GM18873 (cell line): ENCODE measurements around the gene FAM171A1.
"Not testable (repeated sequence)": the region's sequence is repeated elsewhere in the genome, so short reads cannot be mapped to it uniquely, and the experiment has no call there.

Source experiments
- ATAC-seq: cut with Tn5 transposase; IDR thresholded peaks from one replicate; pipeline ENCODE4 v1.9.1; 2021; ENCODE audit warnings: mild to moderate bottlenecking, moderate library complexity, moderate number of reproducible peaks; ENCODE audit not compliant: unreplicated experiment, low FRiP score

The FAM171A1 gene

DNA sequence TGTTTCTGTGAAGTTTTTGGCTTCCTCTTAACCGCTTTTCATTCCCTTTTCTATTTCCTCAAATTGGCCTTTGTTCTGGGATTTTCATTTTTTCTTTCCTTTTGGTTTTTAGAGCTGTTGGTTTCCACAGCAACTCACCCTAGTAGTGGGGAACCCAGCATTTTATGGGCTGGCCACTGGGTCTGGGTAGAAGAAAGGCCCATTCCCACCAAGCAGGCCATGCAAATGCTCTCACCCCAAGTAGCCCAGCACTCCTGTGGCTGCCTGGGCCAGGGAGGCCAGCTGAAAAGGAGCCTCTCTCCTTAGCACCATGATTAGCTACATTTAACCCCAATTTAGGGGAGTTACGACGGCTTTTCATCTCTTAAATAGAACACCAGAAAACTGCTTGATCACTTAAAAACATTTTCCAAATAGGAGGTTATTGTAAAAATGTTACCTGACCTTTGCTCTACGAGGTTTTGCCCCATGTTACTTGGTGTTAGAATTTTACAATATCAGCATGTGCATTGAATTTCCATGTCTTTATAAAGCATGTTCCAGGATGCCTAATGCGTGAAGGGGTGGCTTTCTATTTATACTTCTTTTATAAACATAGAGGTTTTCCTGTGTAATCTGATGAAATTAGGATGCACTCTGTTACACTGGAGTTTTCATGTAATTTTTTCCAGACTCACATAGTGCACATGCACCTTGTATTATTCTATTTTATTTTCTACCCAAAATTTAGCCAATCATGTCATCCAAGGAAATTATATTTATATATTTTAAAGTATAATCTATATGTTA is 75.4 kb downstream of the FAM171A1 start:
- ATAC-seq: no peak

- no peak for ATAC-seq
These were observed 76.9 kb downstream of the FAM171A1 start for GRCh38 chr10:15293862-15294842.

- ATAC-seq: no peak
These were observed 80.4 kb downstream of the FAM171A1 start for GRCh38 chr10:15290671-15291070.

DNA sequence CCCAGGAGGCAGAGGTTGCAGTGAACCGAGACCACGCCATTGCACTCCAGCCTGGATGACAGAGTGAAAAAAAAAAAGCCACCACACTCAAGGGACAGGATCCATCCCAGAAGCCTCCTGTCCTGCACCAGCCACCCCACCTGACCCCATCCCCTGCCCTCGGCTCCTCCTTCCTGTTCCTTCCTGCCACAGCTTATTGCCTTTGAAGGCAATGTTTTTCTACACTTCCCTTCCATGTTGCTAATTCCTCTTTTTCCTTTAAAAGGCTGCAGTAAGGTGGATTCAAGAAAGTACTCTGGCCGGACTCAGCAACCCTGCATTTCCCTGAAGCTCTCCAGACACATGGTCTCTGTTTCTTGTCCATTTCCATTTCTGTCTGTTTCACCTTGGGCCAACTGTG is 80.9 kb downstream of the FAM171A1 start:
- no peak for ATAC-seq

GRCh38 chr10:15280974-15281373 is 90.1 kb downstream of the FAM171A1 start:
- no peak for ATAC-seq

DNA sequence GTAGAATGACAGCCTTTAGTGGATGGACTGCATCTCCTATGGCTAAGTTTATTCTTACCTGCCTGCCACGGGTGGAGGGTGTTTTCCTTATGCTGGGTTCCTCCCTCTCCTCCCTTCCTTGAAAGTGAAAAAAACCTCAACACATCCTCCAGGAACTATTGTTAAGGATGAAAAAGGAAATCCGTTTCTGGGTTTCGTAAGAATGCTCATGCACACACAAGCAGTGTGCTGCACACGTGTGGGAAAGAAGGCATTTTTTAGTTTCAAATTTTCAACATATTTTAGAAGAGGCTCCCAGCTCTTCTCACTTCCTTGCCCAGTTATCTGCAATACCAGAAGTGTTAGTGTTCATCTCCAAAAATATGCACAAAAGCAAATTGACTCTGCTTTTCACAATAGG is 90.6 kb downstream of the FAM171A1 start:
- no peak for ATAC-seq

- ATAC-seq: no peak
These were observed 91.9 kb downstream of the FAM171A1 start for GRCh38 chr10:15279236-15279635.

- no peak for ATAC-seq
These were observed 92.3 kb downstream of the FAM171A1 start for GRCh38 chr10:15278786-15279185.

GRCh38 chr10:15276039-15276438 is 95.0 kb downstream of the FAM171A1 start:
- not testable (repeated sequence) for ATAC-seq

- ATAC-seq: not testable (repeated sequence)
These were observed 101.3 kb downstream of the FAM171A1 start for GRCh38 chr10:15269838-15270237.

DNA sequence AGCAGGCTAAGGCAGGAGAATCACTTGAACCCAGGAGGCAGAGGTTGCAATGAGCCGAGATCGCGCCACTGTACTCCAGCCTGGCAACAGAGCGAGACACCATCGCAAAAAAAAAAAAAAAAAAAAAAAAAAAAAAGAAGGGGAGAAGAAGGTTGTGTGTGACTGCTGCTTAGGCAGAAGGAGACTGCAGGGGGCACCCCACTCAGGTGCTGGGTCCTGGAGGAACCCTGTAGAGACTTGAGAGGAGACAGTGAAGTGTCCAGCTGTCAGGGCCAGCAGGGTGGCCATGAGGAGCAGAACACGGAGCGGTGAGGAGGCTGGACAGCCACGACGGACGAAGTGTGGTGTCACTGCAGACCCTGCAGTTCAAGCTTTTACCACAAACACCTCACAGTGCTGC is 103.6 kb downstream of the FAM171A1 start:
- ATAC-seq: no peak

DNA sequence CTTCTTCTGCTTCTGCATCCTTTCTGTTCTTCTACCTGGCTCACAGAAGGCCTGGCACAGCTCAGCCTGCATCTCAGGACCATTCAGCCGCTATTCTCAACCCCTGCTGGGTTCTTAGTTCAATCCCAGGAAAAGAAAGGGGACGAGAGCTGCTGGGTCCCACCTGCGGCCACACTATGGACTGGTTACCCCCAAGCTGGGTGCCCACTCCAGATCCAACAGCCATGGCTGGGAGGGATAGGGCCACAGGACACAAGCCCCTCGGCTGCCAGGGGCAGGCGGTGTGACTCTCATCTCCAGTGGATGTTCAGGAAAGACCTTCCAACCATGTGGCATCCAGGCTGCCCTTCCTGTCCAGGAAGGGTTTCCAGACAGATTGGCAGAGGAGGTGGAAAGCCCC is 105.0 kb downstream of the FAM171A1 start:
- ATAC-seq: no peak

DNA sequence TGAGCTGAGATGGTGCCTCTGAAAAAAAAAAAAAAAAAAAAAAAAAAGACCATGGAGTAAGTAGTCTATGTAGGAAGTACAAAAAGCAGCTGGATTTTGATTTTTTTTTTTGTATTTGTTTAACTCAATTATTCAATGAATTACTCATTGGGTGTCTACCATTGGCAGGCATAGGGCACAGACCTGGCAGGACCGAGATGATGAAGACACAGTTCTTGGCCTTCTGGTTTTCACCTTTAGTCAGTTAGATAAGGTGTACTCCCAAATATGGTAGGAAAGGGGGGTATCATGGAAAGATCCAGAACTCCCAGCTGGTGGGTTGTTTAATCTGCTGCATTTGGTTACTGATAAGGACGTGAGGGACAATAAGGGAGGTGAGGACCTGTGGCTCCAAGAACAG is 105.5 kb downstream of the FAM171A1 start:
- no peak for ATAC-seq

DNA sequence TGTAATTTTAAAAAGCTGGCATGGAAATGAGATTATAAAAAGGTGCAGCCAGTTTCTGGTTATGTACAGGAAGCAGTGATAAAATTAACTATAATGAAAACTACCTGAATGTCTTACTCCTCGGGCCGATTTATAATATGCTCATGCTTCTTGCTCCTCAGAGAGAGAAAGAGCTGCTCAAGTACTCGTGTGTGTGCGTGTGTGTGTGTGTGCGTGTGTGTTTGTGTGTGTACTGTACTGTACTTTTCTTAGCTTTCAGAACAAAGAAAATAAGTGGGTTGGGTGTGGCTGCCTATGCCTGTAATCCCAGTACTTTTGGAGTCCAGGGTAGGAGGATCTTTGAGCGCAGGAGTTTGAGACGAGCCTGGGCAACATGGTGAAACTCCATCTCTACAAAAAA is 106.0 kb downstream of the FAM171A1 start:
- ATAC-seq: no peak

DNA sequence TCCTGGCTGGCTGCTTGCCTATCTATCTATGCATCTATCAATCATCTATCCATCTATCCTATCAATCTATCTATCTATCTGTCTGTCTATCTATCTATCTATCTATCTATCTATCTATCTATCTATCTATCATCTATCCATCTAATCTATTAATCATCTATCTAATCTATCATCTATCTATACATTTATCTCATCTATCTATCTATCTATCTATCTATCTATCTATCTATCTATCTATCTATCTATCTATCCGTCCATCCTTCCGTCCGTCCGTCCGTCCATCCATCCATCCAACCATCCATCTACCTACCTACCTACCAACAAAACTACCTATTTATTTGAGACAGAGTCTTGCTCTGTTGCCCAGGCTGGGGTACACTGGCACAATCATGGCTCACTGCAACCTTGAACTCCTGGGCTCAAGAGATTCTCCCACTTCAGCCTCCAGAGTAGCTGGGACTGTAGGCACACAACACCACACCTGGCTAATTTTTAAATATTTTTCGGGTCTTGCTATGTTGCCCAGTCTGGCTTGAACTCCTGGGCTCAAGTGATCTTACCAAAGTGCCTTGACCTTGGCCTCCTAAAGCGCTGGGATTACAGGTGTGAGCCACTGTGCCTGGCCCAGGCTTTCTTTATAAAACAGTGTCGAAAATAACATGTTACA is 107.3 kb downstream of the FAM171A1 start:
- no peak for ATAC-seq

DNA sequence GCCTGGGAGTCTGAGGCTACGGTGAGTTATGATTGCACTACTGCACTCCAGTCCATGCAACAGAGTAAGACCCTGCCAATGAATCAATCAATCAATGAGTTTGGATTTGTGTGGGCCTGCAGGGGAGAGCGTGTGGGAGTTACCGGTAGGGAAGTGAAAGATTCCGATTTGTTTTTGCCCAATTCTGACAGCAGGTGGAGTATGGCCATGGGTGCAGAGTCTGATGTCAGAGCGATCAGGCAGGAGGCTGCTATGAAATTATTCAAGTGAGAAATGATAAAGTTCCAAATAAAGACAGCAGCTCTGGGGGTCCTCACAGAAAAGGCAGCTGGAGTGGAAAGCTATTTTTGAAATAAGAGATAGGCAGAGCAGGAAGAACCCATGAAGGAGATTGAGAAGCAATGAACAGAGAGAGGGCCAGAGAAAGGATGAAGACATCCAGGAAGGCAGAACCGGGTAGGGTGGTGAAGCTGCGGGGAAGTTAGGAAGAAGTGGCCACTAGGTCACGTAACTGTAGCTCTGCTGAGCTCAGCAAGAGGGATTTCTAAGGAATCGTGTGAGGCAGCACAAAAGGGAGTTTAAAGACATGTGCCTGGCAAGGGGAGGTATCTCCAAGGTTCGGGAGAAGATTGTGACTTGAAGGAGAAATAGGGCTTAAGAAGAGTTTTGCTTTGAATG is 108.9 kb downstream of the FAM171A1 start:
- ATAC-seq: no peak

DNA sequence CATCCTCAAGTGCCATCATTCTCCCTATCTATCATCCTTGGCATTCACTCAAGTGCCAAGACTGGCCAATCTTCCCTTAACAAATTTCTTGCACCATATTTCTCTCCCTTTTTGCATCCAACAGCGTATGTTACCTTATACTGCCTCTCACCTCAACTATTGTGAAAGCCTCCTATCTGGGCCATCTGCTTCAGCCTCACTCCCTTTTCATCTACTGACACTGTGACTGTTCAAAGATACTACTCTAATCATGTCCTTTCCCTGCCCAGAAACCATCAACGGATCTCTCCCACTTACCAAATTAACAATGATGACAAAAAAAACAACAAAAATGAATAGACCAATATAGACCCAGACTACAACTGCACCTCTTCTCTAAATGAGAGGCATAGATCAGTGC is 112.0 kb downstream of the FAM171A1 start:
- no peak for ATAC-seq

GRCh38 chr10:15258255-15258654 is 112.8 kb downstream of the FAM171A1 start:
- ATAC-seq: no peak

GRCh38 chr10:15255961-15256360 is 115.1 kb downstream of the FAM171A1 start:
- ATAC-seq: no peak
